OCI-LY7 (cell line): ENCODE results near the gene CDK11B.

Experiments used
- CTCF ChIP-seq: fragments of 200-600 bp; sonication (generic); conservative IDR thresholded peaks from 2 replicates; pipeline ENCODE4 v1.5.1; 2014; ENCODE audit warnings: mild to moderate bottlenecking, antibody characterized with exemption, low read length, moderate library complexity, mixed read lengths
- EZH2phosphoT487 ChIP-seq: fragments of 200-600 bp; sonication (generic); IDR thresholded peaks from 2 replicates; pipeline ENCODE4 v1.6.1; 2018; ENCODE audit warnings: low read depth, borderline replicate concordance, mild to moderate bottlenecking, mixed run types, antibody characterized with exemption, low read length, moderate library complexity, mixed read lengths

DNA sequence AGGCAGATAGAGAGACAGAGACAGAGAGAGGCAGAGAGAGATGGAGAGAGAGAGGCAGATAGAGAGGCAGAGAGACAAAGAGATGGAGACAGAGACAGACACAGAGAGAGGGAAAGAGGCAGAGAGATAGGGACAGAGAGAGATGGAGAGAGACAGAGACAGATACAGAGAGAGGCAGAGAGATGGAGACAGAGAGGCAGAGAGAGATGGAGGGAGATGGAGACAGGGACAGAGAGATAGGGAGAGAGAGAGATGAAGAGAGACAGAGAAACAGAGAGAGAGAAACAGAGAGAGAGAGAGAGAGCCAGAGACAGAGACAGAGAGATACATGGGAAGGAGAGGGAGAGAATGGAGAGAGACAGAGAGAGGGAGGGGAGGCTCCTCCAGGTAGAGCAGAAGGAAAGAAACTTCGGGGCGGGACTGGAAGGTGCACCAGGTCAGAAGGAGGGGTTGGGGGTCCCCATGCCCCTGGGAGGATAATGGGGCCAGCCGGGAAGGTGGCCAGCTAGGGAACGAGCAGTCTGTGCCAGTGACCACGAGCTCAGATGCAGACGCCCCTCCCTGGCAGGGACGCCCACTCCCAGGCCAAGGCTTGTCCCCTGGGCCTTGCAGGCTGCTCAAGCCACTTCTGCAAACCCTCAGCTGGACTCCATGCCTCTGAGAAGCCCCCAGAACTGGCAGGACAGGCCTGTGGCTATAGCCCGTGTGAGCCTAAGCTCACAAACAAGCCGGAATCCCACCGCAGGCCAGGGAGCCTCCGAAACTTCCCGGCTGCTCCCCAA lies 62.1 kb downstream of the CDK11B start:
- no peak for TF ChIP-seq CTCF
- no peak for TF ChIP-seq EZH2phosphoT487
